Left kidney (tissue), 2 donors: ENCODE measurements around the gene SEZ6L2. TPM values are rescaled to one million over a fixed set of nuclear protein-coding genes. Genes with fewer than 3 reads are reported as not detected.
"Not testable (repeated sequence)": the region's sequence is repeated elsewhere in the genome, so short reads cannot be mapped to it uniquely, and the experiment has no call there.

Source experiments
- DNase-seq: peaks from one replicate; pipeline ENCODE4 v3.0.0-alpha.2; 2013
- polyA plus RNA-seq: library from polyadenylated mRNA; unstranded; fragments of 120-200 nt; gene quantifications from one replicate; pipeline ENCODE4 v1.2.1, GENCODE V29; 2013; ENCODE audit not compliant: insufficient read length

Gene SEZ6L2
- polyA plus RNA-seq, 1 donor, result 8.2 TPM

DNA sequence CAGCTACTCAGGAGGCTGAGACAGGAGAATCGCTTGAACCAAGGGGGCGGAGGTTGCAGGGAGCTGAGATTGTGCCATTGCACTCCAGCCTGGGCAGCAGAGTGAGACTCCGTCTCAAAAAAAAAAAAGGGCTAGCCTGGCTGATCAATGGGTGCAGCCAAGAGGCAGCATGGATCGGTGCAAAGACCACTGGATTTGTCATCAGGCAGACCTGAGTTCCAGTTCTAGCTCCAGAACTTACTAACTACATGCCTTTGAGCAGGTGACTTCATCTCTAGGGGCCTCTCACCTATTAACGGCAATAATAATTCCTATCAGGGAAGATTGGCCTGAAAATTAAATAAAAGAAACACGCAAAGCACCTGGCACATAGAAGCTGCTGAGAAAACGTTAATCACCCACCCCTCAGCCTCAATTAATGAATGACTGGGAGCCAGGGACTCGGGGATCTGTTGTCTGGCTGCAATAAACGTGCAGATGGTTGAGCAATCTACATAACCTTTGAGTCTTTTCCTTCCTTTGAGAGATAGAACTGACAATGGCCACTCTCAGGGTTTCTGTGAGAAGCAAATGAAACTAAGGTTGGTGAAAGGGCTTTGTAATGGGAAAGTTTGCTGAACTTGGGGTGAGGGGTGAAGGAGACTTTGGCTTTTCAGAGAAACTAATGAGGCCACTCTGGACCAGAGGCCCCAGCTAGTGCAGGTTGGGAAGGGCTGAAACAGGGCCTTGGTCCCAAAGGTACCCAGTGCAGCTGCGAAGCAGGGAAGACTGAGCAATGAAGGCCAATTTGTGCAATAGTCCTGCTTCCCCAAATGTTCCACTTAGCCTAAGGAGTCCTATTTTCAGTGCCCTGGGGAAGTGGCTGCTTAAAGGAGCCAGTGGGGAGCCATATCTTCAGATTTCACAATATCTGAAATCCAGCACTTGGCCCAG lies 7.6 kb downstream of the SEZ6L2 start:
- no peak for DNase-seq

- DNase-seq, result not testable (repeated sequence)
Observed at GRCh38 chr16:29889372-29889771, 10.0 kb downstream of the SEZ6L2 start.

DNA sequence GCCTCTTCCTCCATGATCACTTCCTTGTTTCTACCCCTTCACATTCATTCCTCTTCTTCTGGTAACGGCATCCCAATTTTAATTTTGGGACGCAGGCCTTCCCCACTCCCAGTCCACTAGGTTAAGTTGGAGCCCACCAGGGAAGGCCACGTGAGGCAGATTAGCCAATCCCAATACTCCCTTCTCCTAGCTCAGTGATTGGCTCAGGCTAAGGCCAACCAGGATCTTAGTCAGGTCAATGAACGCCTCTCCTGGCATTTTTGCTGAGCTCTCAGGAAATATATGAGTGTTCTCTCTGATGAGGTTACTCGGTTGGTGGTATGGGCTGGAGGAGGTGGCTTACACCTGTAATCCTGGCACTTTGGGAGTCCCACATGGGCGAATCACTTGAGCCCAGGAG lies 15.4 kb downstream of the SEZ6L2 start:
- no peak for DNase-seq

GRCh38 chr16:29881050-29881449 lies 18.3 kb downstream of the SEZ6L2 start:
- no peak for DNase-seq

DNA sequence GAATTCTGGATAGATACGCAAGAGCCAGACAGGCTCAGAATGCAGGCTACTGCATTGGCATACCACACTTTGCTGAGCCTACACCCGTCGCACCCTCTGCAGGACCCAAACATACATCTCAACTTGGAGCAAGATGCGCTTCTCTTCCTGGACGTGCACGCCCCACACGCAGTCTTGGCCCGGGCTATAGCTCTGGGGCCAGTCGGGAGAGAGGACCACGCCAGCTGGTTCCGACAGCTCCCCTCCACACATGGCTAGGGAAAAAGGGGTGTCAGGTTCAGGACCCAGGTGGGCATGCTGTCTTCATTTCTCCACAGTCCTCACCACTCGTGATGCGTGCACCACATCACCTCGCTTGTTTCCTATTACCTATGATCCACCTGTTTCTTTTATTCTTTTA lies 21.2 kb downstream of the SEZ6L2 start:
- no peak for DNase-seq

- DNase-seq, result no peak
Observed at GRCh38 chr16:29877266-29877961, 21.9 kb downstream of the SEZ6L2 start.

DNA sequence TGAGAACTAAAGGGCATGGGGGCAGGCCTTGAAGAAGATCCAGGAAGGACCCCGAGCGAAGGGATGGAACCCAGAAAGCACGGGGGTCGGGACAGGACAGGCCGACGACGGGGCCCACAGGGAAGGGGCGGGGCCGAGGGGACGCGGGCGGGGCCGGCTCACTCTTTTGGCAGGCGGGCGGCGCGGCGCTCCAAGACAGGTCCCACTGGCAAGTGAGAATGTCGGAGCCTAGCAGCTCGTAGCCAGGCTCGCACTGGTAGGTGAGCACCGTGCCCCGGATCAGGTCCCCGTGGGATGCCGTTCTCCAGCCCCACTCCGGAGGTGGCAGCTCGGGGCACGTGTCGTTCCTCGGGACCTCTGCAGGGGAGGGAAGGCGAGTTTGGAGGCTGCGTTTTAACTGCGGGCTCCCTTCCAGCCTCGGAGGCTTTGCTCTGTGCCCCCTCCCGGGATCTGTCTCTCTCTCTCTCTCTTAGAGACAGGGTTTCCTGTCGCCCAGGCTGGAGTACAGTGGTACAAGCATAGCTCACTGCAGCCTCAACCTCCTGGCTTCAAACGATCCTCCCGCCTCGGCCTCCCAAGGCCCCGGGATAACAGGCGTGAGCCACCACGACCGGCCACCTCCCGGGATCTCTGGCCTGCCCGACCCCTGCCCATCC lies 22.6 kb downstream of the SEZ6L2 start:
- no peak for DNase-seq

DNA sequence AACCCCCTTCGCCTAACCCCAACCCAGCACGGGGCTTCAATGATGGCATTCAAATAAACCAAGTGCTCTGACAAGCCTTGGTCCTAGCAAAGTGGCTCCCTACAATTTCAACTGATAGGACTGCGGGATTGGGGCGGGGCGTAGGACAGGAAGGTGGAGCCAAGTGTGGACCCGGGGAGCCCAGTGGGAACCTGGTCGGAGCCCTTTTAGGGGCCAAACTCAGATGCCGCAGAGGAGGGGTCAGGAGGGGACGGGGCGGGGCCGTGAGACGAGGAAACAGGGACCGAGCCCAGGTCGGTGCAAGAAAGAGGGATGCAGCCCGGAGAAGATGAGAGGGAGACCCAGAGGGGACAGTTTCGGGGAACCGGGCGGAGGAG lies 23.1 kb downstream of the SEZ6L2 start:
- DNase-seq, result no peak

DNA sequence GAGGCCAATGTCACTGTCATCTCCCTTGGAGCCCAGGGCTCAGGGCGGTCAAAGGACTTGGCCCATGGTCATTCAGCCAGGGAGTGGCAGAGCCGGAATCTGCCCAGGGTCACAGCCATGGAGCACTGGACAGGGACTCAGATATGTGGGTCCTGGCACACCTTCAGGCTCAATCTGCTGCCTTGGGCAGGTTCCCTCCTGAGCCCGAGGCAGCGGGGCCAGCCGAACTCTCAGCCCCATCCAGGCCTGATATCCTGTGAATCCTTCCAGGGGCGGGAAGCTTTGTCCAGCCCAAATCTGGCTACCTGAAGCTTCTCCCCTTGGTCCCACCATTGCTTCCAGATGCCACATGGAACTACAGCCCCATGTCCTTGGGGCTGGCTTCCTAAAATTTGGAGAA lies 24.1 kb downstream of the SEZ6L2 start:
- no peak for DNase-seq

DNA sequence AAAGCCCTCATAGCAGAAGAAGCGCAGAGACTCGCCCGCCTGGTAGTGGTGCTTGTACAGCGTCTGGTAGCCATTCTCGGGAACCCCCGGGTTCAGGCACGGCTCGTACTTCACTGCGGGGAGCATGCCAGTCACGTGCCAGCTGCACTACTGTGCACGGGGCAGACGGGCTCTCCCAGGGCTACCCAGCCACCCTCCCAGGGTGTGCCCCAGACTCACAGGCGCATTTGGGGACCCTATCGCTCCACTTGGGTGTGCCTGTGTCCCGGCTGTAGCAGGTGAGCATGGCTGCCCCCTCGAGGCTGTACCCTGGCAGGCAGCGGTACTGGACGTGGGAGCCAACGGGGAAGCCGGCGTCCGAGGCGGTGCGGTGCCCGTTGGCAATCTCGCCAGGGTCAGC lies 26.0 kb downstream of the SEZ6L2 start:
- DNase-seq, result no peak

DNA sequence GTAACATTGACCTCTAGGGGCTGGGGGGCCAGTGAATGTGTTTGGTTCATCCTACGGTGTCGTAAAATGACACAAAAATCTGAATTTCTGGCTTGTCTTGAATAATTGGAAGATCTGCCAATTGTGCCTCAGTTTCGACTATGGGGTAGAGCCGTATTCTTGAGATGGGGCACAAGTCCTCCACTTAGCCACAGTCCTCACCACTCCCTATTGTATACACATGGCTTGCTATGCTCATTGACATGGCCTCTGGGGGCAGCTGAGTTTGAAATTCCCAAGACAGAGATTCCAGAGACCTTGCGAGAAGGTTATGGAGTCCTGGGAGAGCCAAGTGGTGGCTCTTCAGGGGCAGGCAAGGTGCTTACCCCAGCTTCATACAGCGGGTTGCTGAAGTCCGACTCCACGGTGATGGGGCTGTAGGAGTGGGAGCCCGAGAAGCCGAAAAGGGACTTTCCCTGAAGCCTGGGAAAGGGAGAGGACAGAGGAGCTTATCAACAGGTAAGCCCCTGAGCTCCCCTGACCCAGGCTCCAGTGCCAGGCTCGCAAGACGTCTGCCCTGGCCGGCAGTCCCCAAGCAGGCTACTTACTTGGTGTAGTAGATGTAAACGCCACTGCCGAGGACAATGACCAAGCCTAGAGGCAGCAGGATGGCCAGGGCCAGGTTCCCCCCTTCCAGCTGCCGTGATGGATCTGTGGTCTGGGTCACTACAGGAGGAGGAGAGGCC lies 27.4 kb downstream of the SEZ6L2 start:
- DNase-seq, result no peak

- not testable (repeated sequence) for DNase-seq
Observed at GRCh38 chr16:29869067-29869466, 30.3 kb downstream of the SEZ6L2 start.

GRCh38 chr16:29868396-29869009 lies 30.8 kb downstream of the SEZ6L2 start:
- DNase-seq, result no peak

GRCh38 chr16:29864205-29864604 lies 35.1 kb downstream of the SEZ6L2 start:
- DNase-seq, result no peak

- no peak for DNase-seq
Observed at GRCh38 chr16:29863669-29863984, 35.7 kb downstream of the SEZ6L2 start.

GRCh38 chr16:29862884-29863668 lies 36.3 kb downstream of the SEZ6L2 start, which contains the start of gene CDIPT:
Gene CDIPT, minus strand, starts transcription at chr16:29863226. Its CDS starts 369 bp downstream, at chr16:29862857.
- peak; percentile 97 for DNase-seq

GRCh38 chr16:29862383-29862883 lies 36.9 kb downstream of the SEZ6L2 start:
- peak; percentile 18 for DNase-seq

DNA sequence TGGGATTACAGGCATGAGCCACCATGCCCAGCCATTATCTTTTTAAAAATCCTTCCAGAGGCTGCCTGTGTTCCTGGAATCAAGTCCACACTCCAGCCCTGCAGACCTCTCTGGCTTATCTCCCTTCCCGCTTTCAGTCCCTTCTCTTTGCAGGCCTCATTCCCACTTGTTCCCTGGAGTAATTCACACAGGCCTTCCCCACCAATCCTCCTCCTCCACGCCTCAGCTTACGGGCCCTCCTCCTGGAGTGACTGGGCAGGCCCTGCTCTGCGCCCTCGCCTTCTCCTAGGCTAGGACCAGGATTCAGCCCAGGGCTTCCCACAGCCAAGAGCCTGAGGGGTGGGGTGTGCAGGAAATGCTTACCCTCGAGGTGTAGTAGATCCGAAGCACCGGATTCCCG lies 39.1 kb downstream of the SEZ6L2 start:
- DNase-seq, result no peak

DNA sequence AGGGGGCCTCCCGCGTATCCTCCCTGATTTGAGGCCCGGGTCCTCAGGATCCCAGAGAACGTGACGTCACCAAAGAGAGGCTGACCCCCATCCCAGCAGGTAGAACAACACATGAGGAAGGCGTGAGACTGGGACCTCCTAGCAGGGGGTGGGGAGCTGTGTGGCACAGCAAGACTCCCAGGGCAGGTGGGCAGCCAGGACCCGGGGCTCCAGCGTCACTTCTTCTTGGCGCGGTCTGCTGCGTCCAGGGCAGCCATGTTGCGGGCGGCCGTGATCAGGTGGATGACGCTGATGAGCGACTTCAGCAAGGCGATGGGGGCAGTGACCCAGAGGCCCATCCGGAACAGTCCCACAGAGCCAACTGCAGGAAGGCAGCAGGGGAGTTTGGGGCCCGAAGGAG lies 40.4 kb downstream of the SEZ6L2 start:
- no peak for DNase-seq

- DNase-seq, result no peak
Observed at GRCh38 chr16:29858149-29858849, 41.1 kb downstream of the SEZ6L2 start.
